ENCODE measurements around the gene CXCR6. TPM values are rescaled to one million over a fixed set of nuclear protein-coding genes. Genes with fewer than 3 reads are reported as not detected.

CXCR6 gene
- polyA plus RNA-seq, 6 donors from 2014 or later: 0.12 to 0.73 (median 0.27) TPM; not detected in 1

- peaks cover 9 to 21% of the 10 kb centered on the region in 2 donors for H3K36me3 Mint-ChIP-seq
- ATAC-seq (ENCODE audit: low read depth in 2 of 2): no peak
- H3K27ac Mint-ChIP-seq: peak overlapping the region in 1 of 6 donors; percentile 46
Observed at GRCh38 chr3:45944830-45945620, 1.8 kb downstream of the CXCR6 start.

GRCh38 chr3:45946307-45946706 lies 3.0 kb downstream of the CXCR6 start:
- ATAC-seq (ENCODE audit: low read depth in 2 of 2) (no peak), DNase-seq (no peak)
- peaks cover 14 to 28% of the 10 kb centered on the region in 2 donors for H3K36me3 Mint-ChIP-seq
- no peak overlapping the region for H3K27ac Mint-ChIP-seq
- no peaks in the 10 kb centered on the region for H3K4me1 Mint-ChIP-seq
- H3K4me3 Mint-ChIP-seq: no peak overlapping the region
- H3K27me3 Mint-ChIP-seq: no peaks in the 10 kb centered on the region
- no peaks in the 10 kb centered on the region for H3K9me3 Mint-ChIP-seq

More at GRCh38 chr3:45944830-45945620, 1.8 kb downstream of the CXCR6 start:
- Mint-ChIP-seq H3K4me1 (no peaks in the 10 kb centered on the region), H3K27me3 (no peaks in the 10 kb centered on the region), H3K4me3 (peak overlapping the region in 1 of 8 donors; percentile 62), H3K9me3 (no peaks in the 10 kb centered on the region)
- no peak for DNase-seq

GRCh38 chr3:45946875-45947274 lies 3.6 kb downstream of the CXCR6 start:
- no peak for ATAC-seq (ENCODE audit: low read depth in 2 of 2)
- no peak for DNase-seq

GRCh38 chr3:45947361-45947760 lies 4.1 kb downstream of the CXCR6 start:
- peaks cover 14 to 31% of the 10 kb centered on the region in 2 donors for H3K36me3 Mint-ChIP-seq

More at GRCh38 chr3:45946875-45947274, 3.6 kb downstream of the CXCR6 start:
- Mint-ChIP-seq H3K27me3 (no peaks in the 10 kb centered on the region), H3K27ac (no peak overlapping the region), H3K36me3 (peaks cover 14 to 31% of the 10 kb centered on the region in 2 donors), H3K4me1 (no peaks in the 10 kb centered on the region), H3K9me3 (no peaks in the 10 kb centered on the region), H3K4me3 (no peak overlapping the region)

GRCh38 chr3:45948311-45948781 lies 5.1 kb downstream of the CXCR6 start:
- no peaks in the 10 kb centered on the region for H3K27me3 Mint-ChIP-seq
- H3K4me3 Mint-ChIP-seq: no peak overlapping the region
- ATAC-seq (ENCODE audit: low read depth in 2 of 2) (no peak), DNase-seq (no peak)
- no peaks in the 10 kb centered on the region for H3K4me1 Mint-ChIP-seq
- peaks cover 20 to 31% of the 10 kb centered on the region in 2 donors for H3K36me3 Mint-ChIP-seq
- H3K9me3 Mint-ChIP-seq: no peaks in the 10 kb centered on the region
- H3K27ac Mint-ChIP-seq: peak overlapping the region in 1 of 6 donors; percentile 2

More at GRCh38 chr3:45947361-45947760, 4.1 kb downstream of the CXCR6 start:
- no peak for DNase-seq
- no peaks in the 10 kb centered on the region for H3K27me3 Mint-ChIP-seq
- H3K27ac Mint-ChIP-seq: no peak overlapping the region
- H3K4me1 Mint-ChIP-seq: no peaks in the 10 kb centered on the region
- no peak for ATAC-seq (ENCODE audit: low read depth in 2 of 2)
- H3K4me3 Mint-ChIP-seq: no peak overlapping the region
- no peaks in the 10 kb centered on the region for H3K9me3 Mint-ChIP-seq

GRCh38 chr3:45948881-45949280 lies 5.6 kb downstream of the CXCR6 start:
- no peak for ATAC-seq (ENCODE audit: low read depth in 2 of 2)

GRCh38 chr3:45949432-45949831 lies 6.2 kb downstream of the CXCR6 start:
- Mint-ChIP-seq H3K27me3 (no peaks in the 10 kb centered on the region), H3K36me3 (peaks cover 20 to 31% of the 10 kb centered on the region in 2 donors), H3K4me1 (no peaks in the 10 kb centered on the region), H3K9me3 (no peaks in the 10 kb centered on the region), H3K4me3 (no peak overlapping the region), H3K27ac (peak overlapping the region in 3 of 6 donors; percentile 34 to 65 (median 49))
- DNase-seq: no peak
- no peak for ATAC-seq (ENCODE audit: low read depth in 2 of 2)

More at GRCh38 chr3:45948881-45949280, 5.6 kb downstream of the CXCR6 start:
- Mint-ChIP-seq H3K4me1 (no peaks in the 10 kb centered on the region), H3K9me3 (no peaks in the 10 kb centered on the region), H3K36me3 (peaks cover 20 to 31% of the 10 kb centered on the region in 2 donors), H3K27me3 (no peaks in the 10 kb centered on the region), H3K4me3 (no peak overlapping the region), H3K27ac (peak overlapping the region in 1 of 6 donors; percentile 34)
- DNase-seq: no peak

GRCh38 chr3:45950131-45950530 lies 6.9 kb downstream of the CXCR6 start:
- no peaks in the 10 kb centered on the region for H3K9me3 Mint-ChIP-seq
- H3K4me3 Mint-ChIP-seq: no peak overlapping the region
- peaks cover 22 to 34% of the 10 kb centered on the region in 2 donors for H3K36me3 Mint-ChIP-seq
- peak overlapping the region in 1 of 6 donors; percentile 34 for H3K27ac Mint-ChIP-seq
- DNase-seq: no peak
- no peaks in the 10 kb centered on the region for H3K4me1 Mint-ChIP-seq
- no peak for ATAC-seq (ENCODE audit: low read depth in 2 of 2)
- H3K27me3 Mint-ChIP-seq: no peaks in the 10 kb centered on the region

GRCh38 chr3:45950686-45951600 lies 7.7 kb downstream of the CXCR6 start:
- no peaks in the 10 kb centered on the region for H3K4me1 Mint-ChIP-seq
- H3K27ac Mint-ChIP-seq: peak overlapping the region in 1 of 6 donors; percentile 44

GRCh38 chr3:45951946-45952345 lies 8.7 kb downstream of the CXCR6 start:
- ATAC-seq (ENCODE audit: low read depth in 2 of 2): no peak
- H3K4me3 Mint-ChIP-seq: no peak overlapping the region

More at GRCh38 chr3:45950686-45951600, 7.7 kb downstream of the CXCR6 start:
- ATAC-seq (ENCODE audit: low read depth in 2 of 2) (no peak), DNase-seq (no peak)
- Mint-ChIP-seq H3K9me3 (no peaks in the 10 kb centered on the region), H3K4me3 (no peak overlapping the region), H3K27me3 (no peaks in the 10 kb centered on the region), H3K36me3 (peaks cover 24 to 38% of the 10 kb centered on the region in 2 donors)

GRCh38 chr3:45952456-45952855 lies 9.2 kb downstream of the CXCR6 start:
- peak overlapping the region in 1 of 6 donors; percentile 74 for H3K27ac Mint-ChIP-seq
- no peaks in the 10 kb centered on the region for H3K27me3 Mint-ChIP-seq
- H3K4me1 Mint-ChIP-seq: no peaks in the 10 kb centered on the region
- peak overlapping the region in 1 of 8 donors; percentile 42 for H3K4me3 Mint-ChIP-seq
- H3K9me3 Mint-ChIP-seq: no peaks in the 10 kb centered on the region
- ATAC-seq (ENCODE audit: low read depth in 2 of 2) (no peak), DNase-seq (no peak)
- H3K36me3 Mint-ChIP-seq: peaks cover 29 to 30% of the 10 kb centered on the region in 2 donors

More at GRCh38 chr3:45951946-45952345, 8.7 kb downstream of the CXCR6 start:
- Mint-ChIP-seq H3K27me3 (no peaks in the 10 kb centered on the region), H3K4me1 (no peaks in the 10 kb centered on the region), H3K27ac (peak overlapping the region in 1 of 6 donors; percentile 74), H3K9me3 (no peaks in the 10 kb centered on the region), H3K36me3 (peaks cover 26 to 30% of the 10 kb centered on the region in 2 donors)
- no peak for DNase-seq

GRCh38 chr3:45953536-45953935 lies 10.3 kb downstream of the CXCR6 start:
- no peak for ATAC-seq (ENCODE audit: low read depth in 2 of 2)
- Mint-ChIP-seq H3K4me1 (no peaks in the 10 kb centered on the region), H3K27me3 (no peaks in the 10 kb centered on the region), H3K9me3 (no peaks in the 10 kb centered on the region), H3K27ac (no peak overlapping the region), H3K36me3 (peaks cover 29 to 39% of the 10 kb centered on the region in 2 donors), H3K4me3 (no peak overlapping the region)
- no peak for DNase-seq

GRCh38 chr3:45954306-45954705 lies 11.0 kb downstream of the CXCR6 start:
- H3K27me3 Mint-ChIP-seq: no peaks in the 10 kb centered on the region
- H3K36me3 Mint-ChIP-seq: peaks cover 30 to 42% of the 10 kb centered on the region in 2 donors
- H3K4me3 Mint-ChIP-seq: no peak overlapping the region
- H3K27ac Mint-ChIP-seq: no peak overlapping the region
- no peaks in the 10 kb centered on the region for H3K9me3 Mint-ChIP-seq
- H3K4me1 Mint-ChIP-seq: no peaks in the 10 kb centered on the region
- DNase-seq (no peak), ATAC-seq (ENCODE audit: low read depth in 2 of 2) (no peak)

All from naive B cell (primary cell).